WERI-Rb-1 (cell line): ENCODE data around the gene SPRED3.
A peak's percentile ranks its signal among the peaks of the same experiment; 100 is the strongest.

Experiments used
- DNase-seq: peaks from one replicate; pipeline ENCODE4 v3.0.0-alpha.2; 2020
- H3K27ac ChIP-seq: fragments of 250-450 bp; sonication (Bioruptor Pico); 2 replicates; pipeline ENCODE4 v1.5.1; 2020; ENCODE audit warnings: mild to moderate bottlenecking, moderate library complexity
- H3K27me3 ChIP-seq: fragments of 250-450 bp; sonication (Bioruptor Pico); 2 replicates; pipeline ENCODE4 v1.5.1; 2021; ENCODE audit warnings: mild to moderate bottlenecking, low read depth, moderate library complexity; ENCODE audit not compliant: insufficient read depth, severe bottlenecking
- H3K36me3 ChIP-seq: fragments of 250-450 bp; sonication (Bioruptor Pico); 2 replicates; pipeline ENCODE4 v1.5.1; 2020; ENCODE audit warnings: mild to moderate bottlenecking, moderate library complexity
- H3K4me3 ChIP-seq: 2 replicates; pipeline ENCODE4 v1.5.1; 2011; ENCODE audit warnings: low read depth, mild to moderate bottlenecking, control low read depth, low read length
- H3K9me3 ChIP-seq: fragments of 250-450 bp; sonication (Bioruptor Pico); 2 replicates; pipeline ENCODE4 v1.5.1; 2021; ENCODE audit warnings: mild to moderate bottlenecking, moderate library complexity; ENCODE audit not compliant: severe bottlenecking
- TF ChIP-seq, protein P1 (sequence below): IDR thresholded peaks from 2 replicates; pipeline ENCODE4 v1.5.1; 2011; ENCODE audit warnings: low read depth, mild to moderate bottlenecking, control low read depth, inconsistent platforms, low read length

SPRED3 gene

DNA sequence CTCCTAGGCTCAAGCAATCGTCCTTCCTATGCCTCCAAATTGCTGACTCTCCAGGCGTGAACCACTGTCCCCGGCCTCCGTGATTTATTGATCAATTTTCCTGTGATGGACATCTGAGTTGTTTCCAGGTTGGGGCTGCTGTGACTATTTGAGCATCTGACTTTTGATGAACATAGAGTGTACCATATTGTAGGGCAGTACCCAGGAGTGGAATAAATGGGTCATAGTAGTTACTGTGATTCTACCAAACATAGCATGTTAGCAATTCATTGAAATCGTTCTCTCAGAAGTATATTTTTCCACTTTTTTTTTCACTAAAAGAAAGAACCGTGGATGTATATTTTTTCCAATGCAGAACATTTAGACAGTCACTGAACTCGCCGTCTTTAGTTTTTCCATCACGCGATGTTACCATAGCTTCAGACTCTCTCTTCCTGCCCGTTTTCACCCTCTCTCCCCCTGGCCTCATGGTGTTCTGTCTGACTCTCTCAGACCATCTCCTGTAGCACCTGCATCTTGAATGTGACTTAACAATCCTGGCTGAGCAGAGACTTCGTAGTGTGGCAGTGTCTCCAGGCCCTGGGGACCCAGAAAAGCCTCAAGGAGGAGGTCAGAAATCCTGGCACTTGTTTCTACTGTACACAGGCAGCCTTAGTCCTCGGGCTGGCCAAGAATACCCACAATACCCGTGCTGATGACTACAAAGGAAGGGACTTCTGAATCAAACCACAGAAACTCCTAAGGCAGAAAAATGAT lies 40.7 kb downstream of the SPRED3 start:
- no peaks in the 10 kb centered on the region for H3K27me3 ChIP-seq
- DNase-seq, result no peak
- H3K27ac ChIP-seq, result no peak overlapping the region
- no peak overlapping the region for H3K4me3 ChIP-seq
- H3K36me3 ChIP-seq, result no peaks in the 10 kb centered on the region
- H3K9me3 ChIP-seq, result no peaks in the 10 kb centered on the region
- TF ChIP-seq, protein P1, sequence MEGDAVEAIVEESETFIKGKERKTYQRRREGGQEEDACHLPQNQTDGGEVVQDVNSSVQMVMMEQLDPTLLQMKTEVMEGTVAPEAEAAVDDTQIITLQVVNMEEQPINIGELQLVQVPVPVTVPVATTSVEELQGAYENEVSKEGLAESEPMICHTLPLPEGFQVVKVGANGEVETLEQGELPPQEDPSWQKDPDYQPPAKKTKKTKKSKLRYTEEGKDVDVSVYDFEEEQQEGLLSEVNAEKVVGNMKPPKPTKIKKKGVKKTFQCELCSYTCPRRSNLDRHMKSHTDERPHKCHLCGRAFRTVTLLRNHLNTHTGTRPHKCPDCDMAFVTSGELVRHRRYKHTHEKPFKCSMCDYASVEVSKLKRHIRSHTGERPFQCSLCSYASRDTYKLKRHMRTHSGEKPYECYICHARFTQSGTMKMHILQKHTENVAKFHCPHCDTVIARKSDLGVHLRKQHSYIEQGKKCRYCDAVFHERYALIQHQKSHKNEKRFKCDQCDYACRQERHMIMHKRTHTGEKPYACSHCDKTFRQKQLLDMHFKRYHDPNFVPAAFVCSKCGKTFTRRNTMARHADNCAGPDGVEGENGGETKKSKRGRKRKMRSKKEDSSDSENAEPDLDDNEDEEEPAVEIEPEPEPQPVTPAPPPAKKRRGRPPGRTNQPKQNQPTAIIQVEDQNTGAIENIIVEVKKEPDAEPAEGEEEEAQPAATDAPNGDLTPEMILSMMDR, result no peak

DNA sequence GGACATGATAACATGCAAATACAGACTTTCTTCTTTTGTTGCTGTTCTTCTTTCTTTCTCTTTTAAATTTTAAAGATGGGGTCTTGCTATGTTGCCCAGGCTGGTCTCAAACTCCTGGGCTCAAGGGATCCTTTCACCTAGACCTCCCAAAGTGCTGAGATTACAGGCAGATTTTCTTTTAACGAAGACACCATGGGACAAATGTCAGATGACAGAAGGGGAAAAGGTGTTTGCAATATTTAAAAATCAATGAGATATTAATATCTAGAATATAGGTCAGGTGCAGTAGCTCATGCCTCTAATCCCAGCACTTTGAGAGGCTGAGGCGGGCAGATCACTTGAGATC lies 41.3 kb downstream of the SPRED3 start:
- TF ChIP-seq, protein P1, result no peak

DNA sequence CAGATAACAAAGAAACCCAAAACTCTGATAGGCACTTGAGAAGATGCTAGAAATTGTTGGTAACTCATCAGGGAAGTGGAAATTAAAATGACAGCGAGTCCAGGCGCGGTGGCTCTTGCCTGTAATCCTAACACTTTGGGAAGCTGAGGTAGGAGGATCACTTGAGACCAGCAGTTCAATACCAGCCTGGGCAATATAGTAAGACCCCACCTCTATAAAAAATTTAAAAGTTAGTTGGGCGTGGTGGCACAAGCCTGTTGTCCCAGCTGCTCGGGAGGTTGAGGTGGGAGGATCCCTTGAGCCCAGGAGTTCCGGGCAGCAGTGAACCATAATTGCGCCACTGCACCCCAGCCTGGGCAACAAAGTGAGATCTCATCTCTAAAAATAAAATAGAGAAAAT lies 42.4 kb downstream of the SPRED3 start:
- no peak for DNase-seq
- no peaks in the 10 kb centered on the region for H3K36me3 ChIP-seq
- TF ChIP-seq, protein P1, result no peak

More for the DNA sequence above, 41.3 kb downstream of the SPRED3 start:
- no peaks in the 10 kb centered on the region for H3K9me3 ChIP-seq
- no peak overlapping the region for H3K4me3 ChIP-seq
- no peaks in the 10 kb centered on the region for H3K36me3 ChIP-seq
- H3K27ac ChIP-seq, result no peak overlapping the region
- DNase-seq, result no peak
- H3K27me3 ChIP-seq, result no peaks in the 10 kb centered on the region

DNA sequence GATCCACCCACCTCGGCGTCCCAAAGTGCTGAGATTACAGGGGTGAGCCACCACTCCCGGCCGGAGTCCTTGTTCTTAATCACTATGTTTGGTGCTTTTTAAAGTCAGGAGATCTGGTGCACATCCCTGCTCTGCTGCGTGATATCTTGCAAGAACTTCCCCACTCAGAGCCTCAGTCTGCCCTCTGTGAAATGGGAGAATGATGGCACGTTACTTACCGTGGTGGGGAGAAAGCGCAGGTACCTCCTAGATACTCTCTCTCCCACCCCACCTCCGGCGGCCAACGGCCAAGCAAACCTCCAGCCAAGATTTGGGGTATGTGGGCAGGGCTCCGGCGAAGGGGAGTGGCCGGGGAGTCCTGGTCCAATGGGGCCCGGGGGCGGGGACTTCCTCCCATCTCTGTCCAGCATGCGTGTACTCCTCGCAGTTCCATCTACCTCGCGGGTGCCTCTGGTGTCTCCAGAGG lies 44.8 kb downstream of the SPRED3 start, which contains the start of gene RYR1:
Gene RYR1, plus strand, starts transcription at position 424 of the 466 bp plus-strand sequence. CDS start 139 bp downstream, outside the sequence.
- TF ChIP-seq, protein P1, result no peak
- H3K27ac ChIP-seq, result peak within 1 kb of the TSS; percentile 62
- no peaks in the 10 kb centered on the region for H3K36me3 ChIP-seq
- peak within 1 kb of the TSS; percentile 19 for H3K4me3 ChIP-seq
- H3K27me3 ChIP-seq, result no peaks in the 10 kb centered on the region
- DNase-seq, result no peak
- no peaks in the 10 kb centered on the region for H3K9me3 ChIP-seq

More for the DNA sequence above, 42.4 kb downstream of the SPRED3 start:
- Histone ChIP-seq H3K9me3 (no peaks in the 10 kb centered on the region), H3K4me3 (no peak overlapping the region), H3K27ac (no peak overlapping the region), H3K27me3 (no peaks in the 10 kb centered on the region)

DNA sequence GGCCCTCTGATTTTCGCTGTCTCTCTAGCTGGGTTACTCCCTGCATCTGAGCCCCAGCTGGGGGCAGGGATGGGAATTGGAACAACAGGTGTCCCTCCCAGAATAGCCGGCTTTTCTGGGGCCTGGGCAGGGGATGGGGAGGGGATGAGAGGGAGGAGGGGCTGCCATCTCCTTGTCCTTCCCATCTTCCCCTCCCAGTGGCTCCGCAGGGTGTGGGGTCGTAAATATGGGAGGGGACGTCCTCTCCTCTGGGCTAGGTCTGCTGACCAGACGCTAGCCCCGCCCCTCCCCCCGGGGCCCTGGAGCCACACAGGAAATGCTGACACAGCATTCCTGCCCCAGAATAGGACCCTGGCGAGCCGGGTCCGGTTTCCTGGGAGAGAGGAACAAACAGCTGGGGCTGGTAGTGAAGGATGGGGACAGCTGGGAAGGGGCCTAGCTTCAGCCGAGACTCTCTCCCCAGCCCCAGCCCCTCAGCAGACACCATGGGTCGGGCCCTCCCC lies 46.1 kb downstream of the SPRED3 start:
- TF ChIP-seq, protein P1, result no peak
- Histone ChIP-seq H3K36me3 (no peaks in the 10 kb centered on the region), H3K4me3 (peak overlapping the region; percentile 19), H3K27ac (peak overlapping the region; percentile 62), H3K9me3 (no peaks in the 10 kb centered on the region), H3K27me3 (no peaks in the 10 kb centered on the region)
- DNase-seq, result peak; percentile 79
